Upper lobe of left lung (tissue), 6 donors: ENCODE results near the gene PINK1. TPM values are rescaled to one million over a fixed set of nuclear protein-coding genes. Genes with fewer than 3 reads are reported as not detected.

Source experiments
- ATAC-seq, 2 donors: fragments of 200-7000 bp; cut with Tn5 transposase; one replicate each; pipeline ENCODE4 v1.9.1; 2022; ENCODE audit warnings: mild to moderate bottlenecking in 2 of 2, moderate library complexity in 2 of 2; ENCODE audit not compliant: low FRiP score in 2 of 2
- DNase-seq, 2 donors: peaks; one replicate each; pipeline ENCODE4 v3.0.0-alpha.2; 2019 to 2020
- H3K27ac ChIP-seq, 4 donors: fragments of 200-600 bp; sonication (generic); one replicate each; pipeline ENCODE4 v1.5.1; 2016 to 2019
- H3K27me3 ChIP-seq, 4 donors: fragments of 200-600 bp; sonication (generic); one replicate each; pipeline ENCODE4 v1.5.1; 2017 to 2019
- H3K36me3 ChIP-seq, 4 donors: fragments of 200-600 bp; sonication (generic); one replicate each; pipeline ENCODE4 v1.5.1; 2016 to 2019
- H3K4me1 ChIP-seq, 4 donors: fragments of 200-600 bp; sonication (generic); one replicate each; pipeline ENCODE4 v1.5.1; 2018 to 2019
- H3K4me3 ChIP-seq, 4 donors: fragments of 200-600 bp; sonication (generic); one replicate each; pipeline ENCODE4 v1.5.1; 2017 to 2019; ENCODE audit warnings: mild to moderate bottlenecking in 2 of 4, moderate library complexity in 1 of 4
- H3K9me3 ChIP-seq, 4 donors: fragments of 200-600 bp; sonication (generic); one replicate each; pipeline ENCODE4 v1.5.1; 2018 to 2019
- EP300 ChIP-seq, 4 donors: sonication (generic); formaldehyde crosslinking; IDR thresholded peaks; one replicate each; pipeline ENCODE4 v1.5.1; 2017; ENCODE audit warnings: antibody characterized with exemption in 4 of 4, control low read depth in 2 of 4
- POLR2A ChIP-seq, 4 donors: fragments of 450-650 bp; IDR thresholded peaks; one replicate each; pipeline ENCODE4 v1.5.1; 2016 to 2017; ENCODE audit warnings: antibody characterized with exemption in 4 of 4, mild to moderate bottlenecking in 2 of 4
- POLR2AphosphoS5 ChIP-seq, 2 donors: sonication (generic); formaldehyde crosslinking; IDR thresholded peaks; one replicate each; pipeline ENCODE4 v1.5.1; 2017; ENCODE audit warnings: antibody characterized with exemption in 2 of 2
- WGBS, 2 donors: methylation state at CpG; one replicate each; pipeline ENCODE4 v1.1.5; 2017 to 2018; 5-methylcytosine and 5-hydroxymethylcytosine counted together
- total RNA-seq, 6 donors: library from RNA; depleted of rRNA in 4 of 6; stranded (reverse); fragments of >200 nt in 4 of 6; gene quantifications; one replicate each; pipeline versions ENCODE4 v1.1.0 to v1.2.1, GENCODE V29; 2016 to 2021
- TF ChIP-seq, protein P1 (sequence below), 6 experiments: fragments of 450-650 bp in 4 of 6; fragments of 200-600 bp in 2 of 6; sonication (generic) in 2 of 6; IDR thresholded peaks; one replicate each; pipeline ENCODE4 v1.5.1; 2016 to 2019; ENCODE audit warnings: antibody characterized with exemption in 6 of 6
- donor health status: DM: no; HTN: no; CAD: no; lungs with moderate emphysema.
- donor health status: DM: no; HTN: yes; CAD: no; lungs with severe emphysema.

PINK1 gene
- total RNA-seq, 6 donors from 2014 or later: 62.8 to 118 (median 86.2) TPM

GRCh38 chr1:20610970-20611369, 22.3 kb upstream of the PINK1 start:
- WGBS, 2 donors: 94 to 96% methylated on average over 2 of the region's 2 CpGs
- no peaks in the 10 kb centered on the region for H3K36me3 ChIP-seq
- ATAC-seq (no peak), DNase-seq (no peak)
- H3K27me3 ChIP-seq: no peaks in the 10 kb centered on the region
- TF ChIP-seq POLR2A (IDR thresholded peaks at IDR 0.05) (no peak), POLR2AphosphoS5 (IDR thresholded peaks at IDR 0.05) (no peak), EP300 (IDR thresholded peaks at IDR 0.05) (no peak)
- TF ChIP-seq, protein P1, sequence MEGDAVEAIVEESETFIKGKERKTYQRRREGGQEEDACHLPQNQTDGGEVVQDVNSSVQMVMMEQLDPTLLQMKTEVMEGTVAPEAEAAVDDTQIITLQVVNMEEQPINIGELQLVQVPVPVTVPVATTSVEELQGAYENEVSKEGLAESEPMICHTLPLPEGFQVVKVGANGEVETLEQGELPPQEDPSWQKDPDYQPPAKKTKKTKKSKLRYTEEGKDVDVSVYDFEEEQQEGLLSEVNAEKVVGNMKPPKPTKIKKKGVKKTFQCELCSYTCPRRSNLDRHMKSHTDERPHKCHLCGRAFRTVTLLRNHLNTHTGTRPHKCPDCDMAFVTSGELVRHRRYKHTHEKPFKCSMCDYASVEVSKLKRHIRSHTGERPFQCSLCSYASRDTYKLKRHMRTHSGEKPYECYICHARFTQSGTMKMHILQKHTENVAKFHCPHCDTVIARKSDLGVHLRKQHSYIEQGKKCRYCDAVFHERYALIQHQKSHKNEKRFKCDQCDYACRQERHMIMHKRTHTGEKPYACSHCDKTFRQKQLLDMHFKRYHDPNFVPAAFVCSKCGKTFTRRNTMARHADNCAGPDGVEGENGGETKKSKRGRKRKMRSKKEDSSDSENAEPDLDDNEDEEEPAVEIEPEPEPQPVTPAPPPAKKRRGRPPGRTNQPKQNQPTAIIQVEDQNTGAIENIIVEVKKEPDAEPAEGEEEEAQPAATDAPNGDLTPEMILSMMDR (IDR thresholded peaks at IDR 0.05): no peak
- no peaks in the 10 kb centered on the region for H3K4me1 ChIP-seq
- H3K4me3 ChIP-seq: no peak overlapping the region
- H3K9me3 ChIP-seq: no peaks in the 10 kb centered on the region
- H3K27ac ChIP-seq: no peak overlapping the region

GRCh38 chr1:20611652-20612051, 21.6 kb upstream of the PINK1 start:
- DNase-seq (no peak), ATAC-seq (no peak)
- H3K36me3 ChIP-seq: no peaks in the 10 kb centered on the region
- TF ChIP-seq EP300 (IDR thresholded peaks at IDR 0.05) (no peak), POLR2AphosphoS5 (IDR thresholded peaks at IDR 0.05) (no peak), POLR2A (IDR thresholded peaks at IDR 0.05) (no peak)
- TF ChIP-seq, protein P1 (IDR thresholded peaks at IDR 0.05): no peak
- H3K4me1 ChIP-seq: no peaks in the 10 kb centered on the region
- no peak overlapping the region for H3K4me3 ChIP-seq
- WGBS, 2 donors: 92 to 93% methylated on average over 5 of the region's 5 CpGs
- no peak overlapping the region for H3K27ac ChIP-seq
- no peaks in the 10 kb centered on the region for H3K27me3 ChIP-seq
- no peaks in the 10 kb centered on the region for H3K9me3 ChIP-seq

- DNase-seq (no peak), ATAC-seq (no peak)
- H3K4me1 ChIP-seq: no peaks in the 10 kb centered on the region
- H3K9me3 ChIP-seq: no peaks in the 10 kb centered on the region
- no peak overlapping the region for H3K27ac ChIP-seq
- H3K4me3 ChIP-seq: no peak overlapping the region
- 84 to 85% methylated on average over 11 of the region's 11 CpGs for WGBS, 2 donors
- H3K27me3 ChIP-seq: no peaks in the 10 kb centered on the region
- TF ChIP-seq, protein P1 (IDR thresholded peaks at IDR 0.05): no peak
- TF ChIP-seq POLR2AphosphoS5 (IDR thresholded peaks at IDR 0.05): no peak
- TF ChIP-seq EP300 (IDR thresholded peaks at IDR 0.05): no peak
- H3K36me3 ChIP-seq: no peaks in the 10 kb centered on the region
These were observed 21.0 kb upstream of the PINK1 start for GRCh38 chr1:20612221-20612746.

DNA sequence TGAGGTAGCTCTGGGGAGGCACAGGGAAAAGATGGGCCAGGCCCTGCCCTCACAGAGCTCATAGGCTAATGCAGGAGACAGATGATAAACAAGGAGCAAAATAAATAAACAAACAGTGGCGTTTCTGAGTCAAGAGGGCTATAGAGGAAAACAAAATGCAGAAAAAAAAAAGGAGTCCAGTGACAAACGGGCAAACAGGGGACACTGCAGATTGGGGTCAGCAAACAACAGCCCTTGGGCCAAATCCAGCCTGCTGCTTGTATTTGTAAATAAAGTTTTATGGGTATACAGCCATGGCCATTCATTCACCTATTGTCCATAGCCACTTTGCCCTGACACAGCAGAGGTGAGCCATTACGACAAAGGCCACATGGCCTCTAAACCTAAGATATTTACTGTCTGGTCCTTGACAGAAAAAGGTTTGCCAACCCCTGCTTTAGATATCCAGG, 19.1 kb upstream of the PINK1 start:
- ATAC-seq (no peak), DNase-seq (no peak)
- Histone ChIP-seq H3K4me3 (no peak overlapping the region), H3K9me3 (no peaks in the 10 kb centered on the region), H3K27me3 (no peaks in the 10 kb centered on the region), H3K4me1 (no peaks in the 10 kb centered on the region), H3K36me3 (no peaks in the 10 kb centered on the region), H3K27ac (no peak overlapping the region)
- WGBS, 2 donors: 60 to 70% methylated on average over 3 of the region's 3 CpGs
- TF ChIP-seq, protein P1 (IDR thresholded peaks at IDR 0.05): no peak
- TF ChIP-seq POLR2AphosphoS5 (IDR thresholded peaks at IDR 0.05) (no peak), EP300 (IDR thresholded peaks at IDR 0.05) (no peak)
